Neural cell (in vitro differentiated cells): Measurements from ENCODE around the gene PIGK. TPM values are rescaled to one million over a fixed set of nuclear protein-coding genes. Genes with fewer than 3 reads are reported as not detected.

ENCODE experiments used
- H2AFZ ChIP-seq: fragments of 200-600, 300-800 bp; sonication (generic), shearing (Covaris generic); 2 replicates; pipeline ENCODE4 v1.6.0; 2014; ENCODE audit warnings: low read depth, mild to moderate bottlenecking, antibody characterized with exemption, low read length, moderate library complexity
- H3F3A ChIP-seq: fragments of 200-600 bp; shearing (Covaris generic); 2 replicates; pipeline ENCODE4 v1.6.1; 2016; ENCODE audit warnings: mild to moderate bottlenecking, moderate library complexity, mixed read lengths, antibody characterized with exemption, low read length; ENCODE audit not compliant: insufficient read depth, poor library complexity, severe bottlenecking
- H3K27ac ChIP-seq: fragments of 200-600, 300-800 bp; sonication (generic), shearing (Covaris generic); 2 replicates; pipeline ENCODE4 v1.5.1; 2014; ENCODE audit warnings: mild to moderate bottlenecking, low read length, moderate library complexity
- H3K27me3 ChIP-seq: fragments of 300-800, 200-600 bp; sonication (generic), shearing (Covaris generic); 2 replicates; pipeline ENCODE4 v1.6.0; 2014; ENCODE audit warnings: mild to moderate bottlenecking, low read depth, low read length, moderate library complexity; ENCODE audit not compliant: insufficient read depth
- H3K36me3 ChIP-seq: fragments of 300-800, 200-600 bp; sonication (generic), shearing (Covaris generic); 2 replicates; pipeline ENCODE4 v1.5.1; 2014; ENCODE audit warnings: mild to moderate bottlenecking, antibody characterized with exemption, low read length, moderate library complexity; ENCODE audit not compliant: insufficient read depth
- H3K4me2 ChIP-seq: fragments of 300-800, 200-600 bp; sonication (generic), shearing (Covaris generic); 2 replicates; pipeline ENCODE4 v1.6.0; 2014; ENCODE audit warnings: mild to moderate bottlenecking, low read length
- H3K4me3 ChIP-seq: fragments of 300-800, 200-600 bp; sonication (generic), shearing (Covaris generic); 2 replicates; pipeline ENCODE4 v1.5.1; 2014; ENCODE audit warnings: mild to moderate bottlenecking, low read length, moderate library complexity
- H3K79me2 ChIP-seq: fragments of 200-600 bp; shearing (Covaris generic); replicated peaks from 2 replicates; pipeline ENCODE4 v1.6.0; 2014; ENCODE audit warnings: mild to moderate bottlenecking, low read length, moderate library complexity; ENCODE audit not compliant: insufficient read depth
- H3K9ac ChIP-seq: fragments of 300-800, 200-600 bp; sonication (generic), shearing (Covaris generic); 2 replicates; pipeline ENCODE4 v1.6.1; 2016; ENCODE audit warnings: mild to moderate bottlenecking, low read length, mixed read lengths
- H3K9me2 ChIP-seq: fragments of 200-600 bp; shearing (Covaris generic); 2 replicates; pipeline ENCODE4 v1.6.1; 2016; ENCODE audit warnings: mild to moderate bottlenecking, low read length, mixed read lengths; ENCODE audit not compliant: insufficient read depth
- H3K9me3 ChIP-seq: fragments of 200-600, 300-800 bp; sonication (generic), shearing (Covaris generic); 2 replicates; pipeline ENCODE4 v1.6.1; 2016; ENCODE audit warnings: mild to moderate bottlenecking, mixed run types, low read length, moderate library complexity, mixed read lengths
- H4K20me1 ChIP-seq: fragments of 200-600 bp; shearing (Covaris generic); 2 replicates; pipeline ENCODE4 v1.6.1; 2016; ENCODE audit warnings: mild to moderate bottlenecking, mixed run types; ENCODE audit not compliant: insufficient read depth
- EP300 ChIP-seq: fragments of 450-650 bp; conservative IDR thresholded peaks from 2 replicates; pipeline ENCODE4 v1.6.1; 2014; ENCODE audit warnings: antibody characterized with exemption, mild to moderate bottlenecking, moderate library complexity; ENCODE audit not compliant: poor library complexity, severe bottlenecking
- EZH2 ChIP-seq: fragments of 200-600, 300-800 bp; shearing (Covaris generic), sonication (generic); IDR thresholded peaks from 2 replicates; pipeline ENCODE4 v1.6.1; 2014; ENCODE audit warnings: antibody characterized with exemption, low read length, borderline replicate concordance, mild to moderate bottlenecking; ENCODE audit not compliant: insufficient read depth, poor library complexity, severe bottlenecking
- MXI1 ChIP-seq: fragments of 450-650 bp; conservative IDR thresholded peaks from 2 replicates; pipeline ENCODE4 v1.6.1; 2014; ENCODE audit warnings: antibody characterized with exemption, mild to moderate bottlenecking; ENCODE audit not compliant: poor library complexity, severe bottlenecking
- POLR2AphosphoS5 ChIP-seq: IDR thresholded peaks from 2 replicates; pipeline ENCODE4 v1.6.1; 2012
- RAD21 ChIP-seq: fragments of 450-650 bp; conservative IDR thresholded peaks from 2 replicates; pipeline ENCODE4 v1.6.1; 2014; ENCODE audit warnings: antibody characterized with exemption, mild to moderate bottlenecking, moderate library complexity
- SMC3 ChIP-seq: fragments of 450-650 bp; conservative IDR thresholded peaks from 2 replicates; pipeline ENCODE4 v1.6.1; 2014; ENCODE audit warnings: antibody characterized with exemption, mild to moderate bottlenecking, moderate library complexity; ENCODE audit not compliant: poor library complexity
- TAF1 ChIP-seq: IDR thresholded peaks from 2 replicates; pipeline ENCODE4 v1.6.1; 2012; ENCODE audit warnings: low read depth
- polyA plus RNA-seq: library from polyadenylated mRNA; depleted of rRNA; stranded (reverse); fragments of >200 nt; gene quantifications from 2 replicates; pipeline ENCODE4 v1.2.3, GENCODE V29; 2014
- TF ChIP-seq, protein P1 (sequence below): fragments of 450-650 bp; IDR thresholded peaks from 2 replicates; pipeline ENCODE4 v1.5.1; 2014; ENCODE audit warnings: antibody characterized with exemption, mild to moderate bottlenecking, moderate library complexity; ENCODE audit not compliant: poor library complexity, severe bottlenecking
- TF ChIP-seq, protein P2 (sequence below): IDR thresholded peaks from 2 replicates; pipeline ENCODE4 v1.6.1; 2012; ENCODE audit warnings: borderline replicate concordance

The PIGK gene
- polyA plus RNA-seq, 1 donor from 2014 or later = 24.3 TPM

DNA sequence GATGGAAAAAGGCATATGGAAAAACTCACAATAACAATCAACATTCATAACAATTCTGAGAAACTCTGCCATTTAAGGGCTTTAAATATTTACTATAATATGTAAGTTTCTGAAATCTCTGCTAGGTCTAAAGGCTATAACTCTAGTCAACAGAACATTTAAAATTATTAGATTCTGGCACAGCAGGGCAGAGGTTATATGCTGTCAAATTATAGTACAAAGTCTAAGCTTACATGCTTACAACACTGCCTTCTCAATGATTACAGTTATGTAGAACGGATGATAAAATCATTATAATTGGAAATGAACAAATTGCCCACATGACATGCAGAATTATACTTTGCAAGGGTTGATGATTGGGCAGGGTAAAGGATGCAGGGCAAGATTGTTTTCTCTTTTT, 97.7 kb downstream of the PIGK start:
- no peaks in the 10 kb centered on the region for H3K27me3 ChIP-seq
- H3K9ac ChIP-seq = no peak overlapping the region
- peak; percentile 5 for TF ChIP-seq EP300
- no peak for TF ChIP-seq POLR2AphosphoS5
- H3K4me2 ChIP-seq = peak overlapping the region; percentile 15
- no peaks in the 10 kb centered on the region for H3K36me3 ChIP-seq
- no peaks in the 10 kb centered on the region for H3K79me2 ChIP-seq
- no peaks in the 10 kb centered on the region for H4K20me1 ChIP-seq
- peaks cover 3% of the 10 kb centered on the region for H3F3A ChIP-seq
- no peak overlapping the region for H2AFZ ChIP-seq
- H3K27ac ChIP-seq = peak overlapping the region; percentile 21
- no peaks in the 10 kb centered on the region for H3K9me2 ChIP-seq
- H3K4me3 ChIP-seq = peak overlapping the region; percentile 14
- H3K9me3 ChIP-seq = no peaks in the 10 kb centered on the region

DNA sequence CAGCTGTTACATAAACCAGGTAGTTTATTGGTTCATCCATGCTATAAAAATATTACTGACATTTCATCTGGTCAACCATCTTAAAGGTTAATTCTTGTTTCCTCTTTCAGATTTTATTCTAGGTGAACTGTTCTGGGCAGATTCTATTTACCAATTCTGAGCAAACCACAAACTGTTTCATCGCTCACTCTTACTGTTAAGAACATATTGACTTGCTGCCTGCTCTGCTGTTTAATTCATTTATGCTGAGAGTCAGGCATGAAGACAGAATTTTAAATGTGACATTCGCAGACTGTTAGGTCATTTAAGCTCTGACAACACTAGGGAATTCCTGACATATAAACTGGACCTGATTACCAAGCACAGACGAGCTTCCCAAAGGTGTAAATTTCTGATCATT, 98.3 kb downstream of the PIGK start:
- Histone ChIP-seq H3K36me3 (no peaks in the 10 kb centered on the region), H3K27ac (peak overlapping the region; percentile 21), H2AFZ (no peak overlapping the region), H3K9ac (peak overlapping the region; percentile 11), H3K9me2 (no peaks in the 10 kb centered on the region), H4K20me1 (no peaks in the 10 kb centered on the region), H3K27me3 (no peaks in the 10 kb centered on the region), H3K4me3 (peak overlapping the region; percentile 14), H3K9me3 (no peaks in the 10 kb centered on the region), H3F3A (peaks cover 3% of the 10 kb centered on the region), H3K79me2 (no peaks in the 10 kb centered on the region), H3K4me2 (peak overlapping the region; percentile 15)
- TF ChIP-seq SMC3 = no peak
- TF ChIP-seq EZH2 = no peak
- TF ChIP-seq TAF1 = no peak
- TF ChIP-seq RAD21 = peak; percentile 10
- TF ChIP-seq, protein P1, sequence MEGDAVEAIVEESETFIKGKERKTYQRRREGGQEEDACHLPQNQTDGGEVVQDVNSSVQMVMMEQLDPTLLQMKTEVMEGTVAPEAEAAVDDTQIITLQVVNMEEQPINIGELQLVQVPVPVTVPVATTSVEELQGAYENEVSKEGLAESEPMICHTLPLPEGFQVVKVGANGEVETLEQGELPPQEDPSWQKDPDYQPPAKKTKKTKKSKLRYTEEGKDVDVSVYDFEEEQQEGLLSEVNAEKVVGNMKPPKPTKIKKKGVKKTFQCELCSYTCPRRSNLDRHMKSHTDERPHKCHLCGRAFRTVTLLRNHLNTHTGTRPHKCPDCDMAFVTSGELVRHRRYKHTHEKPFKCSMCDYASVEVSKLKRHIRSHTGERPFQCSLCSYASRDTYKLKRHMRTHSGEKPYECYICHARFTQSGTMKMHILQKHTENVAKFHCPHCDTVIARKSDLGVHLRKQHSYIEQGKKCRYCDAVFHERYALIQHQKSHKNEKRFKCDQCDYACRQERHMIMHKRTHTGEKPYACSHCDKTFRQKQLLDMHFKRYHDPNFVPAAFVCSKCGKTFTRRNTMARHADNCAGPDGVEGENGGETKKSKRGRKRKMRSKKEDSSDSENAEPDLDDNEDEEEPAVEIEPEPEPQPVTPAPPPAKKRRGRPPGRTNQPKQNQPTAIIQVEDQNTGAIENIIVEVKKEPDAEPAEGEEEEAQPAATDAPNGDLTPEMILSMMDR = no peak
- TF ChIP-seq EP300 = peak; percentile 10

DNA sequence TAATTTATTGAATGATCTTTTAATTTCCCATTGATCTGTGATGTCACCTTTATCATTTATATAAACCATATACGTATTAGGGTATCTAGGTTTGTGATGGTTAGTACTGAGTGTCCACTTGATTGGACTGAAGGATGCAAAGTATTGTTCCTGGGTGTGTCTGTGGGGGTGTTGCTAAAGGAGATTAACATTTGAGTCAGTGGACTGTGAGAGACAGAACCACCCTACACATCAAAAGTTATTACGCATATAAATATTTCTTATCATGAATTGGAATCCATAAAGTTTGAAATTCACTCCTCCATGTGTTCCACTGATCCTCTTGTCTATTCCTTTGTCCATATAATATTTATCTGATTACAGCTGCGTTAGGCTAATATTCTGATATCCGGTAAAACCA, 100.5 kb downstream of the PIGK start:
- Histone ChIP-seq H3K9ac (no peak overlapping the region), H3K27ac (no peak overlapping the region), H3K9me3 (no peaks in the 10 kb centered on the region), H3K4me2 (no peak overlapping the region), H2AFZ (no peak overlapping the region), H3K36me3 (no peaks in the 10 kb centered on the region), H3K4me3 (no peak overlapping the region), H3K9me2 (no peaks in the 10 kb centered on the region), H3K79me2 (no peaks in the 10 kb centered on the region), H3K27me3 (no peaks in the 10 kb centered on the region), H4K20me1 (no peaks in the 10 kb centered on the region), H3F3A (peaks cover 3% of the 10 kb centered on the region)
- TF ChIP-seq, protein P1 = no peak
- TF ChIP-seq TAF1 (no peak), EZH2 (no peak), SMC3 (no peak), MXI1 (no peak), EP300 (no peak), RAD21 (no peak), POLR2AphosphoS5 (no peak)
- TF ChIP-seq, protein P2, sequence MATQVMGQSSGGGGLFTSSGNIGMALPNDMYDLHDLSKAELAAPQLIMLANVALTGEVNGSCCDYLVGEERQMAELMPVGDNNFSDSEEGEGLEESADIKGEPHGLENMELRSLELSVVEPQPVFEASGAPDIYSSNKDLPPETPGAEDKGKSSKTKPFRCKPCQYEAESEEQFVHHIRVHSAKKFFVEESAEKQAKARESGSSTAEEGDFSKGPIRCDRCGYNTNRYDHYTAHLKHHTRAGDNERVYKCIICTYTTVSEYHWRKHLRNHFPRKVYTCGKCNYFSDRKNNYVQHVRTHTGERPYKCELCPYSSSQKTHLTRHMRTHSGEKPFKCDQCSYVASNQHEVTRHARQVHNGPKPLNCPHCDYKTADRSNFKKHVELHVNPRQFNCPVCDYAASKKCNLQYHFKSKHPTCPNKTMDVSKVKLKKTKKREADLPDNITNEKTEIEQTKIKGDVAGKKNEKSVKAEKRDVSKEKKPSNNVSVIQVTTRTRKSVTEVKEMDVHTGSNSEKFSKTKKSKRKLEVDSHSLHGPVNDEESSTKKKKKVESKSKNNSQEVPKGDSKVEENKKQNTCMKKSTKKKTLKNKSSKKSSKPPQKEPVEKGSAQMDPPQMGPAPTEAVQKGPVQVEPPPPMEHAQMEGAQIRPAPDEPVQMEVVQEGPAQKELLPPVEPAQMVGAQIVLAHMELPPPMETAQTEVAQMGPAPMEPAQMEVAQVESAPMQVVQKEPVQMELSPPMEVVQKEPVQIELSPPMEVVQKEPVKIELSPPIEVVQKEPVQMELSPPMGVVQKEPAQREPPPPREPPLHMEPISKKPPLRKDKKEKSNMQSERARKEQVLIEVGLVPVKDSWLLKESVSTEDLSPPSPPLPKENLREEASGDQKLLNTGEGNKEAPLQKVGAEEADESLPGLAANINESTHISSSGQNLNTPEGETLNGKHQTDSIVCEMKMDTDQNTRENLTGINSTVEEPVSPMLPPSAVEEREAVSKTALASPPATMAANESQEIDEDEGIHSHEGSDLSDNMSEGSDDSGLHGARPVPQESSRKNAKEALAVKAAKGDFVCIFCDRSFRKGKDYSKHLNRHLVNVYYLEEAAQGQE = no peak
